ENCODE results near the gene LGMN. TPM values are rescaled to one million over a fixed set of nuclear protein-coding genes. Genes with fewer than 3 reads are reported as not detected.

Gene LGMN
- total RNA-seq, 1 donor from 2014 or later, result 1.1 TPM

GRCh38 chr14:92695562-92695961, 52.9 kb downstream of the LGMN start:
- Mint-ChIP-seq H3K9me3 (no peaks in the 10 kb centered on the region), H3K36me3 (ENCODE audit: low read depth) (no peaks in the 10 kb centered on the region), H3K4me1 (ENCODE audit: low read depth) (no peaks in the 10 kb centered on the region), H3K4me3 (ENCODE audit: low read depth) (no peak overlapping the region), H3K27me3 (ENCODE audit: low read depth) (peaks cover 28% of the 10 kb centered on the region), H3K27ac (no peak overlapping the region)
- intact Hi-C loops (cut with micrococcal nuclease), result no loop called here
- DNase-seq (ENCODE audit: low spot score), result no peak

GRCh38 chr14:92694807-92695206, 53.6 kb downstream of the LGMN start:
- H3K9me3 Mint-ChIP-seq, result no peaks in the 10 kb centered on the region
- intact Hi-C loops (cut with micrococcal nuclease), result no loop called here
- H3K4me1 Mint-ChIP-seq (ENCODE audit: low read depth), result no peaks in the 10 kb centered on the region

DNA sequence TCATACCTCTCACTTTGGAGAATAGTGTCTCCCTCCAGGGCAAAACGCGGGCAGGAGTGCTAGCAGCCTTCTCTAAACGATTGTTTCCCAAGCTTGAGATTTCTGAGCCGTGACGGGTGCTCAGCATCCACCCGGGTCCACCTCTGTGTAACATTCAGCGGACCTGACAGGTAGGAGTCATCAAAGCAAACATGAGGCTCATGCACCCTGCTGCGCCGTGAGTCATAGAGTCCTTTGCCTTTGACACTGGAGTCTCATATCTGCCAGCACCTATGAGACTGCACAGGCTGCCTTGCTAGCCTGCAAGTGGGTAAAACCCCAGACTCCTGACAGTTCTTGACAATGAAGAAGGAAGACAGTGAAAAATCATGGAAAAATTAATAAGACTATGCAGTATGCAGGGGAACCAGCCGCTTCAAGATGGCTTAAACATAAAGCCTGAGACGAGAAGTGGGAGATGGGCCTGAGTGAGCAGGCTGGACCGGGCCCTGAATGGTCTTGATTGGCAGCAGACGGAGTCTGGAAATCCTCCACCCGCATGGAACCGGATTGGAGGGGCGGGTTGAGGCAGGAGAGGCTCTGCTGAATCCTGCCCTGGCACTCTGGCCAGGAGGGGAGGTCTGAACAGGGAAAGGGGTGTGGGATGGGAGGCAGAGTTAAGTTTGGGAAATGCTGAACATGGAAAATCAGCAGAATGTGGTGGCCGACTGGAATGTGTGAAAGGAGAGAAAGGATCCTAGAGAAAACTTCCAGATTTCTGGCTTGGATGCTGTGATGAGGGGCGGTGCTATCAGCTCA, 54.2 kb downstream of the LGMN start:
- intact Hi-C loops (cut with micrococcal nuclease), result no loop called here
- Mint-ChIP-seq H3K9me3 (no peaks in the 10 kb centered on the region), H3K4me1 (ENCODE audit: low read depth) (no peaks in the 10 kb centered on the region), H3K4me3 (ENCODE audit: low read depth) (no peak overlapping the region), H3K27ac (no peak overlapping the region), H3K27me3 (ENCODE audit: low read depth) (peaks cover 26% of the 10 kb centered on the region), H3K36me3 (ENCODE audit: low read depth) (no peaks in the 10 kb centered on the region)
- no peak for DNase-seq (ENCODE audit: low spot score)

More at GRCh38 chr14:92694807-92695206, 53.6 kb downstream of the LGMN start:
- H3K27me3 Mint-ChIP-seq (ENCODE audit: low read depth), result peaks cover 26% of the 10 kb centered on the region
- no peak overlapping the region for H3K4me3 Mint-ChIP-seq (ENCODE audit: low read depth)
- H3K27ac Mint-ChIP-seq, result no peak overlapping the region
- H3K36me3 Mint-ChIP-seq (ENCODE audit: low read depth), result no peaks in the 10 kb centered on the region
- DNase-seq (ENCODE audit: low spot score), result no peak

DNA sequence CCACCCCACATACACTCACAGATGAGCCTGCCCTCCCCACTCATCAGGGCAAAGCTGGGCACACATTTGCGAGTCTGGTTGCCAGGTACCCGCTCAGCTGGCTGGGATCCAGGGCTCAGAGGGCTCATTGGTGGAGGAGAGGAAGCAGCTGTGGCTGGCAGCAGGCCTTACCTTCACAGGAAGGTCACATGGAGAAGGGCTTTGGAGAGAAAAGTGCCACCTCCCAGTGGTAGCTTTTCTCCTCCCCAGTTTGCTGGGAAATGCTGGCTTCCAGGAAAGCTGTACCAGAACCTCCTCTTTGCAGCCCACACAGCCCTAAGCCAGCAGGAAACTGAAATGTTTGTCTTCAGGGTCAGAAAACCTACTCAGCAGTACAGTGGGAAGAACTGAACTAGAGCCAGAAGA, 55.6 kb downstream of the LGMN start:
- no peak for DNase-seq (ENCODE audit: low spot score)
- no peak overlapping the region for H3K27ac Mint-ChIP-seq

DNA sequence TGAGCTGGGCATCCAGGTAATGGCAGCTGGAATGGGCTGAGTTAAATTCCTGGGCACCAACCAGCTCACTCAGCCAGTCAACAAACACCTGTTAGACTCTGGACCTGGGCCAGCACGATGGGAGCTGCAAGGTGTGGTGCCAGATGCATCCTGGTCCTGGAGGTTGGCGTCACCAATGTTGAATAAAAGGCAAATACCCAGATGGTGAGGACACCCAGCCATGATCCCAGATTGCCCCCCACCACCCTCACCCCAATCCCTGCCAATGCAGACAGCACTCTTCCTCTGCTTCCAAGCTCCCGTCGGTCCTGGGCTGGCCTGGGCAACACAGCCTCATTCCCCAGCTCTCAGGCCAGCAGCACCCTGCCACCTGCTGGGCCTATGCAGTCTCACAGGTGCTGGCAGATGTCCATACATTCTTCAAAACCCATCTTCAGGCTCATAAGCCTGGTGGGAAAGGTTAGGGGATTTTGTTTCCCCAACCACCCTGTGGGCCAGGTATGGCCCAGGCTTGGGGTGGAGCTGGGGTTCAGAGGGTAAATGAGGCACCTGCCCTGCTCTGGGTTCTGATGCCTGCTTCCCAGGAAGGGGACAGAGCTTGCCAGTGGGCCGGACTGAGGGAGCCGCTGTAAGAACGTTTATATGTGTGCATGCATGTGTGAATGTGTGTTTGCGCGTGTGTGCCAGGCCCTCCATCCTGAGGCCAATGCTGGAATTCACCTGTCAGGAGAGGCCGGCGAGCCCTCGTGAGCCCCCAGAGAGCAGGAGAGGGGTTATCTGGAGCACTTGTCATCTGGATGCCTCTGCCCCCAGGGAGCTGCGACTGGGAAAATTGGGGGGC, 58.0 kb downstream of the LGMN start:
- intact Hi-C loops (cut with micrococcal nuclease), result no loop called here
- no peaks in the 10 kb centered on the region for H3K9me3 Mint-ChIP-seq
- peaks cover 6% of the 10 kb centered on the region for H3K27me3 Mint-ChIP-seq (ENCODE audit: low read depth)
- H3K36me3 Mint-ChIP-seq (ENCODE audit: low read depth), result peaks cover 9% of the 10 kb centered on the region
- no peaks in the 10 kb centered on the region for H3K4me1 Mint-ChIP-seq (ENCODE audit: low read depth)
- DNase-seq (ENCODE audit: low spot score), result no peak
- no peak overlapping the region for H3K4me3 Mint-ChIP-seq (ENCODE audit: low read depth)
- H3K27ac Mint-ChIP-seq, result no peak overlapping the region

More for the DNA sequence above, 55.6 kb downstream of the LGMN start:
- Mint-ChIP-seq H3K9me3 (no peaks in the 10 kb centered on the region), H3K36me3 (ENCODE audit: low read depth) (no peaks in the 10 kb centered on the region), H3K4me1 (ENCODE audit: low read depth) (no peaks in the 10 kb centered on the region), H3K27me3 (ENCODE audit: low read depth) (peaks cover 20% of the 10 kb centered on the region), H3K4me3 (ENCODE audit: low read depth) (no peak overlapping the region)
- intact Hi-C loops (cut with micrococcal nuclease), result no loop called here

DNA sequence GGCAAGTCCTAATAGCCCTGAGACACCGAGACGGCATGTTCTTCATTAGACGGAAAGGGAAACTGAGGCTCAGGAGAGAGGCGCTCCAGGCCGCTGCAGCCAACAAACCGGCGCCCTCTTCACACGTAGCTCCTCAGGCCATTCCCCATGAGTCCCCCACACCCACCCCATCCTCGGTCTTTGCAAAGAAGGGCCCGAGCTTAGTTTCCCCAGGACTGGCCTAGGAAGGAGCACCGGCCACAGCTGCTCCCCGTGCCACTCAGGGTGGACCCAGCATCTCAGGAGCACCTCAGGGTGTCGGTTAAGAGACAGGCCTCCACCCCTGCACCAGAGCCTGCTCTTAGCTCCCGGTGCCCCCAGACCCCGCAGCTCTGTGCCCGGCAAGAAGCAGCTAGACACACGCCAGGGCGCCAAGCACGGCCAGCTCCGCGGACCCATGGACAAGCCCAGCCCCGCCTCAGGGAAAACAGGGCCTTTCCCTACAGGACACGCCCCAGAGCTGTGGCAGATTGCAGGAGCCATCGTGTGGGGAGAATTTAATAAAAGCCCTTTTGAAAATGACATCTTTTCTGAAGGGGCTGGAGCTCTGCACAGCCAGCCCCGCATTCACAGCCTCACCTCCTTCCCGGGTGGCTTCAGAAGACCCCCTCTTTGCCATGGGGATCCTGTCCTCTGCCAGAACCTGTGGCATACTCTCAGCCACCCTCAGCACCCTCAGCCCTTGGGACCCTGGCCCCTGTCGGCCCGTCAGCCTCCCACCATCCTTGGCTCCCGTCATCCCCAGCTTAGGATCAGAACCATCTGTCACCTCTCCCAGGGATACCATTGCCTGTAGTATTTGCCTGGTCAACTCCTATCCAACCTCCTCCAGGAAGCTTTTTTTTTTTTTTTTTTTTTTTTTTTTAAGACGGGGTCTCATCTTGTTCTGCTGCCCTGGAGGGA, 59.7 kb downstream of the LGMN start:
- no peak for DNase-seq (ENCODE audit: low spot score)
- intact Hi-C loops (cut with micrococcal nuclease), result no loop called here
- Mint-ChIP-seq H3K27ac (no peak overlapping the region), H3K9me3 (no peaks in the 10 kb centered on the region), H3K4me3 (ENCODE audit: low read depth) (no peak overlapping the region), H3K4me1 (ENCODE audit: low read depth) (no peaks in the 10 kb centered on the region), H3K36me3 (ENCODE audit: low read depth) (peaks cover 12% of the 10 kb centered on the region), H3K27me3 (ENCODE audit: low read depth) (no peaks in the 10 kb centered on the region)

GRCh38 chr14:92687681-92688433, 60.6 kb downstream of the LGMN start:
- Mint-ChIP-seq H3K9me3 (no peaks in the 10 kb centered on the region), H3K27me3 (ENCODE audit: low read depth) (no peaks in the 10 kb centered on the region), H3K4me1 (ENCODE audit: low read depth) (no peaks in the 10 kb centered on the region), H3K4me3 (ENCODE audit: low read depth) (no peak overlapping the region), H3K36me3 (ENCODE audit: low read depth) (peaks cover 12% of the 10 kb centered on the region), H3K27ac (no peak overlapping the region)
- no peak for DNase-seq (ENCODE audit: low spot score)
- intact Hi-C loops (cut with micrococcal nuclease), result no loop called here

DNA sequence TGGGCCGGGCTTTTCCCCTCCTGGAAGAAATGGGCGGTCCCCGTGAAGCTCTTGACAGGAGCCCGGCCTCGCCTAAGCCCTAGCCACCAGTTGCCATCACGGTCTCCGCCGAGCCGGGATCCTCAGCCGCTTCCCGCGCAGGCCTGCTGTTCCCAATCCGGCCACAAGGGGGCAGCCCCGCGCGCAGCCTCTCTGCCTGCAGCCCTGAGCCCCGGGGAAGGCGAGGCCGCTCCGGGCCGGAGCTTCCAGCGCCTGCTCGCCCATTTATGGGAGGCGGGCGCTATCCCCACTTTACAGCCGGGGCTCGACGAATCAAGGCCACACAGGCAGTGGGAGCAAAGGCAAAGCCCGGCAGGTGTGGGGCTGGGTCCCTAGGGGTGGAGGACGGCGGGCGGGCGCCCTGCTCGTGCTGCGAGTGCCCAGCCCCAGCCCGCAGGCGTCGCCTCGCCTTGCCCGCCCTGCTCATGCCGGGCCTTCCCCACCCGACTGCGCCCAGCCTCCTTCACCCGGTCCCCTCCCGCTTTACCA, 61.5 kb downstream of the LGMN start:
- no peaks in the 10 kb centered on the region for H3K9me3 Mint-ChIP-seq
- peak; percentile 58 for DNase-seq (ENCODE audit: low spot score)
- no peaks in the 10 kb centered on the region for H3K4me1 Mint-ChIP-seq (ENCODE audit: low read depth)
- intact Hi-C loops (cut with micrococcal nuclease), result no loop called here
- H3K4me3 Mint-ChIP-seq (ENCODE audit: low read depth), result no peak overlapping the region
- no peaks in the 10 kb centered on the region for H3K27me3 Mint-ChIP-seq (ENCODE audit: low read depth)
- peaks cover 12% of the 10 kb centered on the region for H3K36me3 Mint-ChIP-seq (ENCODE audit: low read depth)
- no peak overlapping the region for H3K27ac Mint-ChIP-seq

GRCh38 chr14:92686411-92686899, 62.0 kb downstream of the LGMN start:
- H3K36me3 Mint-ChIP-seq (ENCODE audit: low read depth), result peaks cover 13% of the 10 kb centered on the region
- no peaks in the 10 kb centered on the region for H3K27me3 Mint-ChIP-seq (ENCODE audit: low read depth)
- no peaks in the 10 kb centered on the region for H3K9me3 Mint-ChIP-seq
- intact Hi-C loops (cut with micrococcal nuclease), result no loop called here
- no peak overlapping the region for H3K27ac Mint-ChIP-seq
- peaks cover under 1% of the 10 kb centered on the region for H3K4me1 Mint-ChIP-seq (ENCODE audit: low read depth)
- DNase-seq (ENCODE audit: low spot score), result no peak
- no peak overlapping the region for H3K4me3 Mint-ChIP-seq (ENCODE audit: low read depth)

DNA sequence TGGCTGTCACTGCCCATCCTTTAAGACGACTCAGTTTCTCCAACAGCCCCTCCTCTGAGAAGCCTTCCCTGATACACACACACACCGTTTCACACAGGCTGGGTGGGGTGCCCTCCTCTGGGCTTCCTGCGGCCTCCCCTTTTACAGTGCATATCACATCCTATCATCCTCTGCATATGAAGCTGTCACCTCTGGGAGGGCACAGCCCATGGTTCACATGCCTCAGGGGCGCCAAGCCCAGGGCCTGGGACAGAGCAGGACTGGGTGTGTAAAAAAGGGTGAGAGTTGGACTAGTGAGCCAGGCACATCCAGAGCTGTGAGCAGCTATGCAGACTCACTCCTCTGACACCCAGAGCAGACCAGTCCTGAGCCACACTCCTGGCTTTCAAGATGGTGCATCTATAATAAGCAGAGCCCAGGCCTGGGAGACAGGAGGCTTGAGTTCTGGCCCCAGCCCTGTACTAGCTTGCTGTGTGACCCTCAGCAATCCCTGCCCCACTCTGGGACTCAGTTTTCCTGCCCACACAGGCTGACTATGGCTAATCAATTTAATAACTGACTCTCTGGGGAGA, 62.6 kb downstream of the LGMN start:
- peaks cover 6% of the 10 kb centered on the region for H3K4me1 Mint-ChIP-seq (ENCODE audit: low read depth)
- H3K36me3 Mint-ChIP-seq (ENCODE audit: low read depth), result peaks cover 19% of the 10 kb centered on the region
- H3K4me3 Mint-ChIP-seq (ENCODE audit: low read depth), result no peak overlapping the region
- intact Hi-C loops (cut with micrococcal nuclease), result no loop called here
- no peaks in the 10 kb centered on the region for H3K9me3 Mint-ChIP-seq
- H3K27ac Mint-ChIP-seq, result no peak overlapping the region
- H3K27me3 Mint-ChIP-seq (ENCODE audit: low read depth), result no peaks in the 10 kb centered on the region
- no peak for DNase-seq (ENCODE audit: low spot score)

DNA sequence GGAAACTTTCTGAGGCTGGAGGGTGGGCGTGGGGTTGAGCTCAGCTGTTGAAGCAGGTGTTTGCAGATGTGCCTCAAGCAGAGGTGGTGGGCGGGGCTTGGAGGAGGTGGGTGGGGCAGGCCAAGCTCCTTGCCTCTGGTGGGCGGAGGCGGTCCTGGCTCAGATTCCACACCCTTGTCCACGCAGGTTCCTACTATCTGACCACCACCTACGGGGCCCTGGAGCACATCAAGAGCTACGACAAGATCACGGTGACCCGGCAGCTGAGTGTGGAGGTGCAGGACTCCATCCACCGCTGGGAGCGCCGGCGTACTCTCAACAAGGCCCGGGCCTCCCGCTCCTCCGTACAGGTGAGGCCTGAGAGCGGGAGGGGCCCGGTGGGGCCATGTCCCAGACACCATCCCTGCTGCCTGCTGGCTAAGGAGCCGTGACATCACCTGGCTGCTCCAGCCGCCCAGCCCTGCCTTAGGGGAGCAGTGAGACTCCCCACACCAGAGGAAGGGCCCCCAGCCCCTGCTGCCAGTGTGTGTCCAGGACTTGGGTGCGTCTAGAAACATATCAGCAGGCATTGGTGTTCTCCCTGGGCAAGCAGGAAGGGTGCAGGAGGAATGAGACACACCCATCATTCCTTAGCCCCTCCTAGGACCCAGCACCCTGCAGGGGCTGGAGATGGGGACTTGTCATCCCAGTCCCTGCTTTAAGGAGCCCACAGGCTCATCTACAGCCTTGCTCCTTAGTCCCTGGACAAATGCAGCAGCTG, 63.4 kb downstream of the LGMN start:
- Mint-ChIP-seq H3K27ac (no peak overlapping the region), H3K4me1 (ENCODE audit: low read depth) (peaks cover 6% of the 10 kb centered on the region), H3K36me3 (ENCODE audit: low read depth) (peaks cover 25% of the 10 kb centered on the region), H3K9me3 (no peaks in the 10 kb centered on the region), H3K27me3 (ENCODE audit: low read depth) (no peaks in the 10 kb centered on the region), H3K4me3 (ENCODE audit: low read depth) (no peak overlapping the region)
- intact Hi-C loops (cut with micrococcal nuclease), result no loop called here
- no peak for DNase-seq (ENCODE audit: low spot score)

All from activated T-helper 2 cell treated with anti-CD3 and anti-CD28 coated beads, Interferon-gamma antibody, Interleukin-2, Interleukin-4, amounts not matched to agents 10 μg/mL and 5 μg/mL and 100 μg/mL, durations not matched to agents 14 hours and 24 hours and 36 hours (primary cell).